GM13976 (cell line): ENCODE data around the gene FCRLB.

Experiments
- DNase-seq: peaks from one replicate; pipeline ENCODE4 v3.0.0; 2012; ENCODE audit warnings: low spot score
- CTCF ChIP-seq: IDR thresholded peaks from 2 replicates; pipeline ENCODE4 v1.5.1; 2012; ENCODE audit warnings: borderline replicate concordance, mild to moderate bottlenecking; ENCODE audit not compliant: insufficient read depth; ENCODE audit errors: extremely low read depth, missing control alignments, control extremely low read depth
- in situ Hi-C: fragments of 300-500 bp; cut with MboI; formaldehyde crosslinking; loops from one replicate; pipeline ENCODE4 v1.12.0; 2022; ENCODE audit warnings: low sequenced_read_pairs, mixed read lengths, inconsistent platforms; ENCODE audit not compliant: unreplicated experiment

FCRLB gene

GRCh38 chr1:161739865-161740566 is 18.7 kb downstream of the FCRLB start:
- no peak for DNase-seq
- no peak for TF ChIP-seq CTCF
- in situ Hi-C loops = loop anchor here (10.0 to 25.0 kb wide), 2 partner anchors 103 to 255 kb away; partner anchors contain the start of gene FCGR3B

DNA sequence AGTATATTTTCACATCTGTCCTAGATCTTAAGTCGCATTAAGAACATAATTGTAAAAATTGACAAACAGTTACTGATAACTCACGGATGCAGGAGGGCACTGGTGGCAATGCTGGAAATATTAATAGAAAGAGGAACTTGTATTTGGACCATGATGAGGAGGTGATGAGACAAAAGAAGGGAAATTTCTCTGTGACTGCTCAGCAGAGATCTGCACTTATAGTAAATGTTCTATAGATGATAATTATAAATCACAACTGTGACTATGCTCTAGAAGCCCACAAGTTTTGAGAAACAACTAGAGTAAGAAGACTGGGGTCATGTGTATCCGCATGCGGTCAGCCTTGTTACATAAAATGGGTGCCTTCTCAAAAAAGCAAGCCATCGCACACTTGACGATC is 19.6 kb downstream of the FCRLB start:
- in situ Hi-C loops = loop anchor here (10.0 to 25.0 kb wide), 2 partner anchors 104 to 256 kb away; partner anchors contain the start of gene FCGR3B
- TF ChIP-seq CTCF = no peak
- DNase-seq = no peak

DNA sequence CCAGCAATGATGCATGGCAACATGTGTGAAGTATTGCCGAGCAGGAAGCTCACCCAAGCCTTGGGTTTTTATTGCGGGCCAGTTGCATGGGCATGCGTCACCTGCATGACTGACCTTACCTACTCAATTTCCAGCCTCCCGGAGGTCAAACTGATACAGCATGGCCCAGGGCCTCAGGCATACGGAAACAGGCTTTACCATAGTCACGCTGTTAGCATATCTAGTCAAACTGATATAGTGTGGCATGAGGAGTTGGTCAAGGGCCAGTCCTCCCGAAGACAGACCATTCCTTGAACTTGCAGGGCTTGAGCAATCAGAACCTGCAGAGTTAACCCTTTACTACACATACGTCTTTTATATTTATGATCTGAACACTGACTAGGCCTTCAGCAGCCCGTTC is 21.9 kb downstream of the FCRLB start:
- in situ Hi-C loops = loop anchor here (10.0 to 25.0 kb wide), 2 partner anchors 106 to 258 kb away; partner anchors contain the start of gene FCGR3B

GRCh38 chr1:161747801-161748200 is 26.5 kb downstream of the FCRLB start:
- in situ Hi-C loops = loop anchor here (10.0 to 25.0 kb wide), 2 partner anchors 110 to 263 kb away; partner anchors contain the start of gene FCGR3B
- no peak for TF ChIP-seq CTCF
- no peak for DNase-seq

More for the DNA sequence above, 21.9 kb downstream of the FCRLB start:
- DNase-seq = no peak
- TF ChIP-seq CTCF = no peak

GRCh38 chr1:161749509-161750407 is 28.4 kb downstream of the FCRLB start, which contains the start of gene DUSP12:
DUSP12 (plus strand) TSS chr1:161749786; CDS start chr1:161749802, 16 bp downstream.
- peak; percentile 90 for DNase-seq
- TF ChIP-seq CTCF = peak; percentile 53
- in situ Hi-C loops = loop anchor here (10.0 to 25.0 kb wide), 2 partner anchors 112 to 265 kb away; partner anchors contain the start of gene FCGR3B

DNA sequence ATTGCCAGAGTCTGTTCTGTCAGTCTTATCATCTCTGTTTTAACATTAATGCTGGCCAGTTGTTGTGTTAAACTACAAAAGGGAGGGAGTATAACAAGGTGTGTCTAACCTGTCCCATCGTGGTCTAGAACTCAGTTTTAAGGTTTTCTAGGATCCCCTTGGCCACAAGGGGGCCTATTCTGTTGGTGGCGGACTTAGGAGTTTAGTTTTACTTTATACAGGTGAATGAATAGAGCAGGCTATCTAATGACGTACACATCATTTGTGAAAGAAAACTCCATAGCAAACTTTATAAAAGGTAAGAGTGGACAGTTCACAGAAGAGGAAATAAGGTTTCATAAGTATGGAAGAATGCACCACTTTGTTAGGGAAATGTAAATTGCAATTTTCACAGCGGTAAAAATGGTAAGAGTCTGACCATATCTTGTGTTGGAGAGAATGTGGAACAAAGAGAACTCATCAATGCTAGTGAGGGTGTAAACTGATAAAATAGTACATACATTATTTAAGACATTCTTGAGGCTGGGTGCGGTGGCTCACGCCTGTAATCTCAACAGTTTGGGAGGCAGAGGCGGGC is 42.3 kb downstream of the FCRLB start:
- no peak for DNase-seq
- peak; percentile 27 for TF ChIP-seq CTCF
- in situ Hi-C loops = no loop called here
